Breast epithelium (tissue), 4 donors: ENCODE measurements around the gene SRA1. TPM values are rescaled to one million over a fixed set of nuclear protein-coding genes. Genes with fewer than 3 reads are reported as not detected.
A peak's percentile ranks its signal among the peaks of the same experiment; 100 is the strongest.

Experiments used
- DNase-seq, 2 donors: peaks; one replicate each; pipeline ENCODE4 v3.0.0-alpha.2; 2019; ENCODE audit warnings: low spot score in 2 of 2
- H3K27ac ChIP-seq, 2 donors: fragments of 200-600 bp; sonication (generic) in 1 of 2; one replicate each; pipeline ENCODE4 v1.5.1; 2016 to 2019; ENCODE audit warnings: mild to moderate bottlenecking in 1 of 2
- H3K27me3 ChIP-seq, 2 donors: fragments of 200-600 bp; sonication (generic) in 1 of 2; one replicate each; pipeline versions ENCODE4 v1.5.1 to v1.6.0; 2017 to 2019; ENCODE audit warnings: control low read depth in 1 of 2, mild to moderate bottlenecking in 1 of 2
- H3K36me3 ChIP-seq: fragments of 200-600 bp; one replicate; pipeline ENCODE4 v1.5.1; 2019
- H3K4me1 ChIP-seq, 2 donors: fragments of 200-600 bp; sonication (generic); one replicate each; pipeline ENCODE4 v1.5.1; 2016 to 2019; ENCODE audit warnings: control low read depth in 1 of 2
- H3K4me3 ChIP-seq, 3 donors: fragments of 200-600 bp; sonication (generic); 1 replicate in 2 of 3; 2 replicates in 1 of 3; pipeline ENCODE4 v1.5.1; 2016 to 2019; ENCODE audit warnings: mild to moderate bottlenecking in 3 of 3, moderate library complexity in 2 of 3
- H3K9me3 ChIP-seq, 2 donors: fragments of 200-600 bp; sonication (generic) in 1 of 2; one replicate each; pipeline ENCODE4 v1.5.1; 2016 to 2019; ENCODE audit warnings: control low read depth in 1 of 2
- CTCF ChIP-seq, 3 donors: fragments of 450-650 bp; IDR thresholded peaks; one replicate each; pipeline ENCODE4 v1.5.1; 2016 to 2017; ENCODE audit warnings: antibody characterized with exemption in 3 of 3, mild to moderate bottlenecking in 3 of 3, moderate library complexity in 3 of 3
- POLR2A ChIP-seq: fragments of 450-650 bp; IDR thresholded peaks from one replicate; pipeline ENCODE4 v1.6.1; 2016; ENCODE audit warnings: antibody characterized with exemption, mild to moderate bottlenecking, moderate library complexity
- POLR2AphosphoS5 ChIP-seq, 3 donors: sonication (generic); formaldehyde crosslinking; IDR thresholded peaks; one replicate each; pipeline ENCODE4 v1.6.1; 2017; ENCODE audit warnings: antibody characterized with exemption in 3 of 3
- intact Hi-C: fragments of 100-400 bp; cut with DNase I; formaldehyde crosslinking; loops from one replicate; pipeline ENCODE4 v1.15.1; 2023; ENCODE audit warnings: low total_unique reads
- total RNA-seq, 3 donors: library from RNA; depleted of rRNA; stranded (reverse); fragments of >200 nt; gene quantifications; one replicate each; pipeline ENCODE4 v1.1.0, GENCODE V29; 2016

The SRA1 gene
- total RNA-seq, 3 donors from 2014 or later = 13.6 to 28.4 (median 24.9) TPM

- H3K9me3 ChIP-seq = no peaks in the 10 kb centered on the region
- no peak for DNase-seq
- H3K27me3 ChIP-seq = no peaks in the 10 kb centered on the region
- peaks cover 13 to 22% of the 10 kb centered on the region in 2 donors for H3K4me1 ChIP-seq
- intact Hi-C loops = no loop called here
- no peaks in the 10 kb centered on the region for H3K36me3 ChIP-seq
- TF ChIP-seq POLR2AphosphoS5 (IDR thresholded peaks at IDR 0.05) (no peak), CTCF (IDR thresholded peaks at IDR 0.05) (no peak), POLR2A (no peak)
- peak overlapping the region in 1 of 2 donors; percentile 8 for H3K27ac ChIP-seq
- no peak overlapping the region for H3K4me3 ChIP-seq
These were observed 10.0 kb upstream of the SRA1 start for GRCh38 chr5:140567136-140567818.

- no peaks in the 10 kb centered on the region for H3K27me3 ChIP-seq
- H3K4me3 ChIP-seq = no peak overlapping the region
- H3K9me3 ChIP-seq = no peaks in the 10 kb centered on the region
- no peak overlapping the region for H3K27ac ChIP-seq
- H3K4me1 ChIP-seq = peaks cover 13 to 22% of the 10 kb centered on the region in 2 donors
- intact Hi-C loops = no loop called here
- no peaks in the 10 kb centered on the region for H3K36me3 ChIP-seq
- TF ChIP-seq CTCF (IDR thresholded peaks at IDR 0.05) (no peak), POLR2A (no peak), POLR2AphosphoS5 (IDR thresholded peaks at IDR 0.05) (no peak)
- no peak for DNase-seq
These were observed 9.4 kb upstream of the SRA1 start for GRCh38 chr5:140566665-140567064.

- DNase-seq = no peak
- TF ChIP-seq POLR2A (no peak), POLR2AphosphoS5 (IDR thresholded peaks at IDR 0.05) (no peak), CTCF (IDR thresholded peaks at IDR 0.05) (no peak)
- H3K27me3 ChIP-seq = no peaks in the 10 kb centered on the region
- peak overlapping the region in 2 of 3 donors; percentile 70 to 75 for H3K4me3 ChIP-seq
- H3K4me1 ChIP-seq = peaks cover 13 to 22% of the 10 kb centered on the region in 2 donors
- peak overlapping the region; percentile 94 to 95 for H3K27ac ChIP-seq
- intact Hi-C loops = no loop called here
- no peaks in the 10 kb centered on the region for H3K9me3 ChIP-seq
- H3K36me3 ChIP-seq = no peaks in the 10 kb centered on the region
These were observed 8.5 kb upstream of the SRA1 start for GRCh38 chr5:140565780-140566095.

- no peak for DNase-seq
- TF ChIP-seq POLR2A (no peak), CTCF (IDR thresholded peaks at IDR 0.05) (no peak), POLR2AphosphoS5 (IDR thresholded peaks at IDR 0.05) (no peak)
- Histone ChIP-seq H3K4me3 (peak overlapping the region; percentile 60 to 75 (median 70)), H3K27ac (peak overlapping the region; percentile 94 to 95), H3K9me3 (no peaks in the 10 kb centered on the region), H3K36me3 (no peaks in the 10 kb centered on the region), H3K27me3 (no peaks in the 10 kb centered on the region), H3K4me1 (peaks cover 13 to 22% of the 10 kb centered on the region in 2 donors)
- intact Hi-C loops = no loop called here
These were observed 7.9 kb upstream of the SRA1 start for GRCh38 chr5:140565024-140565779.
